ENCODE measurements around the gene OR10A3. TPM values are rescaled to one million over a fixed set of nuclear protein-coding genes. Genes with fewer than 3 reads are reported as not detected.

OR10A3 gene
- total RNA-seq, 1 experiment from 2014 or later = not detected

- no peaks in the 10 kb centered on the region for H3K9me3 ChIP-seq (ENCODE audit: control insufficient read depth in 1 of 2, insufficient read depth in 1 of 2, low read depth in 1 of 2, low read length in 2 of 2)
- POLR2A ChIA-PET = no interaction called here
Observed at GRCh38 chr11:7892059-7892699, 49.3 kb downstream of the OR10A3 start.

More at GRCh38 chr11:7892059-7892699, 49.3 kb downstream of the OR10A3 start:
- RAD21 ChIA-PET (ENCODE audit: low non-redundant PET in 1 of 2, low total read pairs in 2 of 2, uncharacterized antibody in 2 of 2, unreplicated experiment in 2 of 2) = interaction anchor here in 1 of 2 experiments (1.1 kb wide), 1 partner anchor 95 kb away, joined by 4 read pairs; the partner anchor contains the start of gene EIF3F
- no peaks in the 10 kb centered on the region for H3K4me1 ChIP-seq (ENCODE audit: control insufficient read depth in 1 of 2, insufficient read depth in 2 of 2, low read length in 2 of 2)
- no peaks in the 10 kb centered on the region for H3K9me2 ChIP-seq (ENCODE audit: insufficient read depth)
- no peak for TF ChIP-seq CBX3 (IDR thresholded peaks at IDR 0.05; ENCODE audit: low read depth)
- no peak for TF ChIP-seq SRF (IDR thresholded peaks at IDR 0.05; ENCODE audit: low read depth)
- TF ChIP-seq POLR2AphosphoS5 (IDR thresholded peaks at IDR 0.05; ENCODE audit: low read depth, low read length) = no peak
- no peak for TF ChIP-seq EZH2phosphoT487 (IDR thresholded peaks at IDR 0.05; ENCODE audit: borderline replicate concordance)
- TF ChIP-seq, protein P1, sequence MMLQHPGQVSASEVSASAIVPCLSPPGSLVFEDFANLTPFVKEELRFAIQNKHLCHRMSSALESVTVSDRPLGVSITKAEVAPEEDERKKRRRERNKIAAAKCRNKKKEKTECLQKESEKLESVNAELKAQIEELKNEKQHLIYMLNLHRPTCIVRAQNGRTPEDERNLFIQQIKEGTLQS (IDR thresholded peaks at IDR 0.05) = no peak
- TF ChIP-seq SP1 (IDR thresholded peaks at IDR 0.05; ENCODE audit: low read depth) = no peak
- TF ChIP-seq, protein P2, sequence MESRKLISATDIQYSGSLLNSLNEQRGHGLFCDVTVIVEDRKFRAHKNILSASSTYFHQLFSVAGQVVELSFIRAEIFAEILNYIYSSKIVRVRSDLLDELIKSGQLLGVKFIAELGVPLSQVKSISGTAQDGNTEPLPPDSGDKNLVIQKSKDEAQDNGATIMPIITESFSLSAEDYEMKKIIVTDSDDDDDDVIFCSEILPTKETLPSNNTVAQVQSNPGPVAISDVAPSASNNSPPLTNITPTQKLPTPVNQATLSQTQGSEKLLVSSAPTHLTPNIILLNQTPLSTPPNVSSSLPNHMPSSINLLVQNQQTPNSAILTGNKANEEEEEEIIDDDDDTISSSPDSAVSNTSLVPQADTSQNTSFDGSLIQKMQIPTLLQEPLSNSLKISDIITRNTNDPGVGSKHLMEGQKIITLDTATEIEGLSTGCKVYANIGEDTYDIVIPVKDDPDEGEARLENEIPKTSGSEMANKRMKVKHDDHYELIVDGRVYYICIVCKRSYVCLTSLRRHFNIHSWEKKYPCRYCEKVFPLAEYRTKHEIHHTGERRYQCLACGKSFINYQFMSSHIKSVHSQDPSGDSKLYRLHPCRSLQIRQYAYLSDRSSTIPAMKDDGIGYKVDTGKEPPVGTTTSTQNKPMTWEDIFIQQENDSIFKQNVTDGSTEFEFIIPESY (IDR thresholded peaks at IDR 0.05; ENCODE audit: extremely low read depth, insufficient replicate concordance, low read length) = no peak
- TF ChIP-seq TCF7L2 (IDR thresholded peaks at IDR 0.05; ENCODE audit: borderline replicate concordance, extremely low read depth, insufficient read depth, insufficient read length) = no peak
- no peak for TF ChIP-seq ELF1 (IDR thresholded peaks at IDR 0.05; ENCODE audit: borderline replicate concordance, low read depth)
- TF ChIP-seq SIN3A (IDR thresholded peaks at IDR 0.05; ENCODE audit: low read depth) = no peak
- TF ChIP-seq REST (IDR thresholded peaks at IDR 0.05; ENCODE audit: low read depth) = no peak
- no peak for TF ChIP-seq POLR2A (IDR thresholded peaks at IDR 0.05; ENCODE audit: borderline replicate concordance, extremely low read depth, insufficient read depth, insufficient read length)
- no peak for TF ChIP-seq FOSL1 (IDR thresholded peaks at IDR 0.05; ENCODE audit: low read depth)
- no peak for TF ChIP-seq CEBPB (IDR thresholded peaks at IDR 0.05; ENCODE audit: low read depth)
- no peak for TF ChIP-seq EGR1 (IDR thresholded peaks at IDR 0.05; ENCODE audit: low read depth)
- no peak for TF ChIP-seq EZH2 (IDR thresholded peaks at IDR 0.05)
- ATAC-seq = no peak
- CTCF ChIA-PET = interaction anchor here (1.0 to 2.3 kb wide), 3 partner anchors 95 to 207 kb away, joined by 3 to 22 read pairs (median 4); partner anchors contain the start of gene EIF3F
- no peaks in the 10 kb centered on the region for H3K79me2 ChIP-seq (ENCODE audit: insufficient read depth, low read length)
- no peak overlapping the region for H3K9ac ChIP-seq (ENCODE audit: low read length)
- H3K4me2 ChIP-seq (ENCODE audit: low read length) = no peak overlapping the region
- intact Hi-C loops (cut with micrococcal nuclease) = loop anchor here (1.0 to 10.0 kb wide), 2 partner anchors 95 to 203 kb away; partner anchors contain the start of gene EIF3F
- peak overlapping the region; percentile 29 for H2AFZ ChIP-seq (ENCODE audit: low read depth, low read length, poor library complexity, severe bottlenecking)
- H3K27ac ChIP-seq (ENCODE audit: low read depth, low read length) = no peak overlapping the region
- peaks cover 33% of the 10 kb centered on the region for H3K27me3 ChIP-seq (ENCODE audit: insufficient read depth, low read length)
- no TSS peak for BruUV-seq (replicated peaks)
- no peak for DNase-seq (ENCODE audit: low read depth, low spot score)
- H3K4me3 ChIP-seq (replicated peaks in 1 of 2; ENCODE audit: low read depth in 1 of 2, low read length in 2 of 2) = no peak overlapping the region
- no peaks in the 10 kb centered on the region for H4K20me1 ChIP-seq (ENCODE audit: insufficient read depth)
- H3K36me3 ChIP-seq (ENCODE audit: control insufficient read depth in 1 of 2, insufficient read depth in 2 of 2, low read length in 2 of 2) = no peaks in the 10 kb centered on the region
